Pancreas (tissue), 10 donors: ENCODE results near the gene ETS1. TPM values are rescaled to one million over a fixed set of nuclear protein-coding genes. Genes with fewer than 3 reads are reported as not detected.

Source experiments
- ATAC-seq, 4 donors: fragments of 200-7000 bp; cut with Tn5 transposase; one replicate each; pipeline versions ENCODE4 v1.8.0 to v1.9.1; 2020; ENCODE audit warnings: mild to moderate bottlenecking in 4 of 4, moderate library complexity in 4 of 4
- DNase-seq, 6 donors: peaks; one replicate each; pipeline ENCODE4 v3.0.0-alpha.2; 2020
- FAIRE-seq: peaks from 2 replicates; lab custom pipeline; 2012; peaks lifted over from hg19 to GRCh38; lab: Jason Lieb, UNC
- H3K27ac ChIP-seq, 4 donors: fragments of 200-600 bp; sonication (generic); 1 replicate in 3 of 4; 2 replicates in 1 of 4; pipeline versions ENCODE4 v1.5.0 to v1.8.0; 2020
- H3K27me3 ChIP-seq, 4 donors: fragments of 200-600 bp; one replicate each; pipeline ENCODE4 v1.8.0; 2021
- H3K36me3 ChIP-seq, 3 donors: fragments of 200-600 bp; sonication (generic) in 1 of 3; one replicate each; pipeline versions ENCODE4 v1.5.0 to v1.8.0; 2020 to 2021
- H3K4me1 ChIP-seq, 3 donors: fragments of 200-600 bp; one replicate each; pipeline ENCODE4 v1.8.0; 2021
- H3K4me3 ChIP-seq, 4 donors: fragments of 200-600 bp; sonication (generic) in 2 of 4; one replicate each; pipeline versions ENCODE4 v1.5.0 to v1.8.0; 2020 to 2021
- H3K9me3 ChIP-seq, 4 donors: fragments of 200-600 bp; one replicate each; pipeline ENCODE4 v1.8.0; 2021
- CTCF ChIP-seq, 4 donors: fragments of 200-600 bp; sonication (generic) in 3 of 4; IDR thresholded peaks; one replicate each; pipeline versions ENCODE4 v1.5.0 to v1.8.0; 2021; ENCODE audit warnings: antibody characterized with exemption in 4 of 4
- WGBS, 2 donors: extraction: QIAGEN DNeasy Blood & Tissue Kit; methylation state at CpG; one replicate each; pipeline ENCODE4 v1.1.7; 2013; 5-methylcytosine and 5-hydroxymethylcytosine counted together
- intact Hi-C, 3 donors: fragments of 100-400 bp; cut with DNase I; formaldehyde crosslinking; loops; one replicate each; pipeline versions ENCODE4 v1.11.1 to v1.14.2; 2022
- polyA plus RNA-seq, 2 donors: library from polyadenylated mRNA; stranded (reverse); fragments of 200-250 nt; gene quantifications; one replicate each; pipeline ENCODE4 v1.2.3, GENCODE V29; 2013
- total RNA-seq, 6 donors: library from RNA; stranded (reverse); fragmentation: NEBNext Ultra II Directional in 4 of 6; extraction: Animal tissue kit (Norgen Biotek cat#: 25700) in 4 of 6; gene quantifications; one replicate each; pipeline versions ENCODE4 v1.2.1 to v1.2.4, GENCODE V29; 2021 to 2023
- donor health status: healthy with polysubstance abuse.
- donor health status: DM: no; HTN: no; CAD: no; lungs with moderate emphysema.
- donor health status: DM: no; HTN: no; CAD: no.
- donor health status: control.
- donor health status: control.
- donor health status: Bipolar disorder and iron deficiency.
- donor health status: DM: yes; HTN: yes; CAD: no.
- donor health status: DM: no; HTN: no; CAD: no.
- donor health status: DM: no; HTN: no; CAD: no.
- donor health status: DM: yes; HTN: yes; CAD: no.

The ETS1 gene
- total and polyA plus RNA-seq, 8 donors, result 5.4 to 26.6 (median 13.0) TPM

- H3K4me1 ChIP-seq, result peaks cover 11 to 24% (median 22%) of the 10 kb centered on the region in 3 donors
- no peak for DNase-seq
- H3K36me3 ChIP-seq, result no peaks in the 10 kb centered on the region
- FAIRE-seq, result peak; percentile 17
- H3K4me3 ChIP-seq, result no peak overlapping the region
- intact Hi-C loops, result no loop called here
- H3K9me3 ChIP-seq, result no peaks in the 10 kb centered on the region
- ATAC-seq, result peak; percentile 60 to 81 (median 75)
- H3K27ac ChIP-seq, result peak overlapping the region in 2 of 4 donors; percentile 11 to 52
- no peaks in the 10 kb centered on the region for H3K27me3 ChIP-seq
- WGBS, 2 donors, result 86 to 89% methylated on average over 1 of the region's 1 CpG
- no peak for TF ChIP-seq CTCF (IDR thresholded peaks at IDR 0.05)
These were observed 51.6 kb downstream of the ETS1 start for GRCh38 chr11:128535468-128536457.

- Histone ChIP-seq H3K36me3 (no peaks in the 10 kb centered on the region), H3K4me1 (peaks cover 11 to 24% (median 22%) of the 10 kb centered on the region in 3 donors), H3K27me3 (no peaks in the 10 kb centered on the region), H3K27ac (no peak overlapping the region), H3K4me3 (no peak overlapping the region), H3K9me3 (no peaks in the 10 kb centered on the region)
- 94 to 98% methylated on average over 2 of the region's 2 CpGs for WGBS, 2 donors
- intact Hi-C loops, result no loop called here
- no peak for DNase-seq
- FAIRE-seq, result no peak
- no peak for TF ChIP-seq CTCF (IDR thresholded peaks at IDR 0.05)
- ATAC-seq, result no peak
These were observed 53.9 kb downstream of the ETS1 start for GRCh38 chr11:128533472-128533871.

GRCh38 chr11:128532572-128533091 is 54.7 kb downstream of the ETS1 start:
- H3K9me3 ChIP-seq, result no peaks in the 10 kb centered on the region
- intact Hi-C loops, result no loop called here
- 79% methylated on average over 6 of the region's 6 CpGs for WGBS, 2 donors
- ATAC-seq (no peak), FAIRE-seq (no peak), DNase-seq (no peak)
- H3K27me3 ChIP-seq, result no peaks in the 10 kb centered on the region
- no peak overlapping the region for H3K4me3 ChIP-seq
- no peak overlapping the region for H3K27ac ChIP-seq
- H3K36me3 ChIP-seq, result no peaks in the 10 kb centered on the region
- peaks cover 11 to 24% (median 22%) of the 10 kb centered on the region in 3 donors for H3K4me1 ChIP-seq
- TF ChIP-seq CTCF (IDR thresholded peaks at IDR 0.05), result no peak

GRCh38 chr11:128532016-128532571 is 55.3 kb downstream of the ETS1 start:
- Histone ChIP-seq H3K36me3 (no peaks in the 10 kb centered on the region), H3K9me3 (no peaks in the 10 kb centered on the region), H3K27me3 (no peaks in the 10 kb centered on the region), H3K4me3 (no peak overlapping the region), H3K27ac (no peak overlapping the region), H3K4me1 (peaks cover 11 to 20% (median 19%) of the 10 kb centered on the region in 3 donors)
- 58 to 61% methylated on average over 5 of the region's 5 CpGs for WGBS, 2 donors
- DNase-seq (peak in 4 of 6 donors; percentile 62 to 77 (median 74)), FAIRE-seq (no peak), ATAC-seq (peak in 2 of 4 donors; percentile 26 to 55)
- intact Hi-C loops, result no loop called here
- no peak for TF ChIP-seq CTCF (IDR thresholded peaks at IDR 0.05)
